IMR-90 (cell line): ENCODE measurements around the gene LEF1.

Experiments
- RCOR1 ChIP-seq: IDR thresholded peaks from 2 replicates; pipeline ENCODE4 v1.6.1; 2012; ENCODE audit warnings: mild to moderate bottlenecking, low read length, improper control_type of control experiment; ENCODE audit not compliant: insufficient replicate concordance
- RFX5 ChIP-seq: IDR thresholded peaks from 2 replicates; pipeline ENCODE4 v1.8.0; 2012; ENCODE audit warnings: low read depth, mild to moderate bottlenecking, low read length, moderate library complexity
- TF ChIP-seq, protein P1 (sequence below): conservative IDR thresholded peaks from 2 replicates; pipeline ENCODE4 v1.5.1; 2012; ENCODE audit warnings: mild to moderate bottlenecking, low read depth, low read length, improper control_type of control experiment

GRCh38 chr4:108005807-108006206 lies 162.9 kb downstream of the LEF1 start:
- no peak for TF ChIP-seq RCOR1
- TF ChIP-seq, protein P1, sequence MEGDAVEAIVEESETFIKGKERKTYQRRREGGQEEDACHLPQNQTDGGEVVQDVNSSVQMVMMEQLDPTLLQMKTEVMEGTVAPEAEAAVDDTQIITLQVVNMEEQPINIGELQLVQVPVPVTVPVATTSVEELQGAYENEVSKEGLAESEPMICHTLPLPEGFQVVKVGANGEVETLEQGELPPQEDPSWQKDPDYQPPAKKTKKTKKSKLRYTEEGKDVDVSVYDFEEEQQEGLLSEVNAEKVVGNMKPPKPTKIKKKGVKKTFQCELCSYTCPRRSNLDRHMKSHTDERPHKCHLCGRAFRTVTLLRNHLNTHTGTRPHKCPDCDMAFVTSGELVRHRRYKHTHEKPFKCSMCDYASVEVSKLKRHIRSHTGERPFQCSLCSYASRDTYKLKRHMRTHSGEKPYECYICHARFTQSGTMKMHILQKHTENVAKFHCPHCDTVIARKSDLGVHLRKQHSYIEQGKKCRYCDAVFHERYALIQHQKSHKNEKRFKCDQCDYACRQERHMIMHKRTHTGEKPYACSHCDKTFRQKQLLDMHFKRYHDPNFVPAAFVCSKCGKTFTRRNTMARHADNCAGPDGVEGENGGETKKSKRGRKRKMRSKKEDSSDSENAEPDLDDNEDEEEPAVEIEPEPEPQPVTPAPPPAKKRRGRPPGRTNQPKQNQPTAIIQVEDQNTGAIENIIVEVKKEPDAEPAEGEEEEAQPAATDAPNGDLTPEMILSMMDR: no peak
- no peak for TF ChIP-seq RFX5
